ENCODE results near the gene RUNDC1.

RUNDC1 gene

GRCh38 chr17:43019418-43019817 is 39.1 kb downstream of the RUNDC1 start:
- no peak for DNase-seq (ENCODE audit: low read depth)

GRCh38 chr17:43020030-43020621 is 39.8 kb downstream of the RUNDC1 start:
- no peak for DNase-seq (ENCODE audit: low read depth)

GRCh38 chr17:43020789-43021740 is 40.7 kb downstream of the RUNDC1 start:
- DNase-seq (ENCODE audit: low read depth), result no peak

- DNase-seq (ENCODE audit: low read depth), result peak; percentile 38
Measured at GRCh38 chr17:43021741-43022512, 41.6 kb downstream of the RUNDC1 start, which contains the start of gene VAT1. Gene VAT1, minus strand, starts transcription at chr17:43022385. Its CDS starts 63 bp downstream, at chr17:43022322.

- peak; percentile 58 for DNase-seq (ENCODE audit: low read depth)
Measured at GRCh38 chr17:43024407-43025289, 44.3 kb downstream of the RUNDC1 start, which contains the start of gene RND2. Gene RND2, plus strand, starts transcription at chr17:43025231. Its CDS starts 117 bp downstream, at chr17:43025348.

- no peak for DNase-seq (ENCODE audit: low read depth)
Measured at GRCh38 chr17:43025290-43025657, 44.9 kb downstream of the RUNDC1 start.

GRCh38 chr17:43025766-43026537 is 45.6 kb downstream of the RUNDC1 start:
- no peak for DNase-seq (ENCODE audit: low read depth)

GRCh38 chr17:43026595-43026994 is 46.2 kb downstream of the RUNDC1 start:
- no peak for DNase-seq (ENCODE audit: low read depth)

GRCh38 chr17:43027091-43028032 is 47.0 kb downstream of the RUNDC1 start:
- no peak for DNase-seq (ENCODE audit: low read depth)

GRCh38 chr17:43028221-43028861 is 48.0 kb downstream of the RUNDC1 start:
- no peak for DNase-seq (ENCODE audit: low read depth)

GRCh38 chr17:43030137-43030767 is 49.9 kb downstream of the RUNDC1 start:
- no peak for DNase-seq (ENCODE audit: low read depth)

GRCh38 chr17:43031666-43032065 is 51.3 kb downstream of the RUNDC1 start:
- no peak for DNase-seq (ENCODE audit: low read depth)

GRCh38 chr17:43033948-43034881 is 53.9 kb downstream of the RUNDC1 start:
- DNase-seq (ENCODE audit: low read depth), result no peak

GRCh38 chr17:43034894-43035293 is 54.5 kb downstream of the RUNDC1 start:
- no peak for DNase-seq (ENCODE audit: low read depth)

GRCh38 chr17:43039646-43040045 is 59.3 kb downstream of the RUNDC1 start:
- no peak for DNase-seq (ENCODE audit: low read depth)

- no peak for DNase-seq (ENCODE audit: low read depth)
Measured at GRCh38 chr17:43040655-43041054, 60.3 kb downstream of the RUNDC1 start.

- DNase-seq (ENCODE audit: low read depth), result no peak
Measured at GRCh38 chr17:43042025-43042628, 61.8 kb downstream of the RUNDC1 start.

All from stimulated activated CD8-positive, alpha-beta memory T cell treated with anti-CD3 and anti-CD28 coated beads, Interleukin-15, amount 100 ng/mL, for 1 hour (primary cell).